Esophagus squamous epithelium (tissue), 5 donors: ENCODE measurements around the gene ZEB1. TPM values are rescaled to one million over a fixed set of nuclear protein-coding genes. Genes with fewer than 3 reads are reported as not detected.
"Not testable (repeated sequence)": the region's sequence is repeated elsewhere in the genome, so short reads cannot be mapped to it uniquely, and the experiment has no call there.

Experiments
- DNase-seq: peaks from one replicate; lab custom pipeline; 2025; lab: John Stamatoyannopoulos, UW
- H3K27ac ChIP-seq, 4 donors: fragments of 200-600 bp; sonication (generic); one replicate each; pipeline ENCODE4 v1.5.1; 2016 to 2019; ENCODE audit warnings: mild to moderate bottlenecking in 1 of 4
- H3K27me3 ChIP-seq, 4 donors: fragments of 200-600 bp; sonication (generic); 1 replicate in 3 of 4; 2 replicates in 1 of 4; pipeline versions ENCODE4 v1.5.1 to v1.6.0; 2017 to 2021; ENCODE audit warnings: antibody characterized with exemption in 1 of 4
- H3K36me3 ChIP-seq, 3 donors: fragments of 200-600 bp; sonication (generic); one replicate each; pipeline ENCODE4 v1.5.1; 2016 to 2019
- H3K4me1 ChIP-seq, 3 donors: fragments of 200-600 bp; sonication (generic); one replicate each; pipeline ENCODE4 v1.5.1; 2017 to 2019
- H3K4me3 ChIP-seq, 4 donors: fragments of 200-600 bp; sonication (generic); 1 replicate in 3 of 4; 2 replicates in 1 of 4; pipeline ENCODE4 v1.5.1; 2016 to 2019; ENCODE audit warnings: mild to moderate bottlenecking in 2 of 4, moderate library complexity in 1 of 4
- H3K9me3 ChIP-seq, 3 donors: fragments of 200-600 bp; sonication (generic); one replicate each; pipeline ENCODE4 v1.5.1; 2016 to 2019
- CTCF ChIP-seq, 6 experiments: fragments of 450-650 bp in 4 of 6; fragments of 200-600 bp in 2 of 6; sonication (generic) in 2 of 6; IDR thresholded peaks; one replicate each; pipeline ENCODE4 v1.5.1; 2016 to 2019; ENCODE audit warnings: antibody characterized with exemption in 6 of 6, mild to moderate bottlenecking in 4 of 6, moderate library complexity in 4 of 6
- POLR2A ChIP-seq, 4 donors: fragments of 450-650 bp; IDR thresholded peaks; one replicate each; pipeline ENCODE4 v1.6.1; 2017; ENCODE audit warnings: antibody characterized with exemption in 4 of 4, mild to moderate bottlenecking in 4 of 4, moderate library complexity in 3 of 4
- WGBS, 2 donors: methylation state at CpG; one replicate each; pipeline ENCODE4 v1.1.5; 2018; 5-methylcytosine and 5-hydroxymethylcytosine counted together
- intact Hi-C: fragments of 100-400 bp; cut with DNase I; formaldehyde crosslinking; loops from one replicate; pipeline ENCODE4 v1.15.0; 2022
- total RNA-seq, 4 donors: library from RNA; depleted of rRNA; stranded (reverse); fragments of >200 nt; gene quantifications; one replicate each; pipeline ENCODE4 v1.1.0, GENCODE V29; 2016
- donor health status: DM: yes; HTN: yes; CAD: no.

ZEB1 gene
- total RNA-seq, 4 donors from 2014 or later = 2.3 to 37.6 (median 11.6) TPM

- 93 to 95% methylated on average over 4 to 5 of the region's 5 CpGs for WGBS, 2 donors
These were observed 80.2 kb downstream of the ZEB1 start for GRCh38 chr10:31399171-31399570.

GRCh38 chr10:31399631-31400030 lies 80.6 kb downstream of the ZEB1 start:
- TF ChIP-seq CTCF (IDR thresholded peaks at IDR 0.05) (no peak), POLR2A (IDR thresholded peaks at IDR 0.05) (no peak)
- no peak for DNase-seq
- H3K4me1 ChIP-seq = peaks cover 0 to 19% (median 0%) of the 10 kb centered on the region in 3 donors
- H3K9me3 ChIP-seq = no peaks in the 10 kb centered on the region
- intact Hi-C loops = no loop called here
- H3K36me3 ChIP-seq = no peaks in the 10 kb centered on the region
- no peak overlapping the region for H3K27ac ChIP-seq
- no peaks in the 10 kb centered on the region for H3K27me3 ChIP-seq
- no peak overlapping the region for H3K4me3 ChIP-seq

More at GRCh38 chr10:31399171-31399570, 80.2 kb downstream of the ZEB1 start:
- DNase-seq = no peak
- no peak for TF ChIP-seq CTCF (IDR thresholded peaks at IDR 0.05)
- TF ChIP-seq POLR2A (IDR thresholded peaks at IDR 0.05) = no peak
- H3K4me1 ChIP-seq = peaks cover 0 to 19% (median 0%) of the 10 kb centered on the region in 3 donors
- no peak overlapping the region for H3K27ac ChIP-seq
- intact Hi-C loops = no loop called here
- no peaks in the 10 kb centered on the region for H3K27me3 ChIP-seq
- H3K36me3 ChIP-seq = no peaks in the 10 kb centered on the region
- no peaks in the 10 kb centered on the region for H3K9me3 ChIP-seq
- no peak overlapping the region for H3K4me3 ChIP-seq

DNA sequence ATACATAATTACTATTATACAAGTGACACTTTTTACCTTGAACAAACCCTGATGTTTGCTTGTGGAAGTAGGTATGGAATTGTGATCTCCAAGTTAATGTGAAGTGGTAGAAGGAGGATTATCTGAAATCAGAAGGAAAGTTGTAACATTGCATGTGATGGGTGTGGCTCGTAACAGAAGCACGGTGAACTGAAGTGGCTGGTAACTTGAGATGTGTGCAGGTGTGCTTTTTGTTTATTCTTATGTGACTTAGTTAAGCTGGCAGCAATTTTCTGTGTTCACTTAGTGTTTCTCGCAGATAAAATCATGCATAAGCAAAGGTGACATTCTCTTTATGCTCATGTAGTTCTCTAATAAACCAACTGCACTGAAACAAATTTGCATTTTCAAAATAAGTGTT lies 82.3 kb downstream of the ZEB1 start:
- intact Hi-C loops = no loop called here
- Histone ChIP-seq H3K4me3 (no peak overlapping the region), H3K9me3 (no peaks in the 10 kb centered on the region), H3K36me3 (no peaks in the 10 kb centered on the region), H3K27ac (no peak overlapping the region), H3K4me1 (peaks cover 0 to 11% (median 0%) of the 10 kb centered on the region in 3 donors), H3K27me3 (no peaks in the 10 kb centered on the region)
- TF ChIP-seq CTCF (IDR thresholded peaks at IDR 0.05) (no peak), POLR2A (IDR thresholded peaks at IDR 0.05) (no peak)
- WGBS, 2 donors = 45 to 57% methylated on average over 3 of the region's 3 CpGs
- DNase-seq = no peak

- Histone ChIP-seq H3K27ac (no peak overlapping the region), H3K27me3 (no peaks in the 10 kb centered on the region), H3K4me1 (peaks cover 0 to 7% (median 0%) of the 10 kb centered on the region in 3 donors), H3K9me3 (no peaks in the 10 kb centered on the region), H3K36me3 (no peaks in the 10 kb centered on the region), H3K4me3 (no peak overlapping the region)
- no peak for TF ChIP-seq CTCF (IDR thresholded peaks at IDR 0.05)
- no peak for TF ChIP-seq POLR2A (IDR thresholded peaks at IDR 0.05)
- intact Hi-C loops = no loop called here
- DNase-seq = no peak
These were observed 85.6 kb downstream of the ZEB1 start for GRCh38 chr10:31404640-31405039.

- H3K27ac ChIP-seq, H3K36me3 ChIP-seq, DNase-seq, H3K4me1 ChIP-seq, H3K4me3 ChIP-seq, H3K9me3 ChIP-seq, H3K27me3 ChIP-seq, intact Hi-C loops: not testable (repeated sequence)
- WGBS, 2 donors = 86 to 98% methylated on average over 3 of the region's 3 CpGs
These were observed 86.8 kb downstream of the ZEB1 start for GRCh38 chr10:31405829-31406228.

GRCh38 chr10:31412397-31412796 lies 93.4 kb downstream of the ZEB1 start:
- H3K4me1 ChIP-seq, H3K27me3 ChIP-seq, intact Hi-C loops, DNase-seq, H3K9me3 ChIP-seq, H3K4me3 ChIP-seq, H3K36me3 ChIP-seq, H3K27ac ChIP-seq: not testable (repeated sequence)
- 78 to 80% methylated on average over 2 of the region's 2 CpGs for WGBS, 2 donors
